Skeletal muscle satellite cell (primary cell): ENCODE results near the gene COX19.
"Not testable (repeated sequence)": the region's sequence is repeated elsewhere in the genome, so short reads cannot be mapped to it uniquely, and the experiment has no call there.

Source experiments
- H3K27me3 ChIP-seq: 2 replicates; pipeline ENCODE4 v1.7.0; 2013; ENCODE audit warnings: low read length; ENCODE audit not compliant: control insufficient read depth, insufficient read depth
- H3K36me3 ChIP-seq: 2 replicates; pipeline ENCODE4 v1.7.0; 2013; ENCODE audit warnings: mild to moderate bottlenecking, control low read depth, low read length; ENCODE audit not compliant: insufficient read depth
- H3K4me1 ChIP-seq: 2 replicates; pipeline ENCODE4 v1.7.0; 2013; ENCODE audit warnings: low read length; ENCODE audit not compliant: control insufficient read depth, insufficient read depth
- H3K4me2 ChIP-seq: 2 replicates; pipeline ENCODE4 v1.7.0; 2013; ENCODE audit warnings: mild to moderate bottlenecking, low read length
- H3K4me3 ChIP-seq: 2 replicates; pipeline ENCODE4 v1.7.0; 2013; ENCODE audit warnings: low read length
- H3K9ac ChIP-seq: 2 replicates; pipeline ENCODE4 v1.7.0; 2013; ENCODE audit warnings: mild to moderate bottlenecking, low read depth, low read length, moderate library complexity
- H3K9me3 ChIP-seq: replicated peaks from 2 replicates; pipeline ENCODE4 v1.7.0; 2013; ENCODE audit warnings: mild to moderate bottlenecking, control low read depth, low read length

The COX19 gene

DNA sequence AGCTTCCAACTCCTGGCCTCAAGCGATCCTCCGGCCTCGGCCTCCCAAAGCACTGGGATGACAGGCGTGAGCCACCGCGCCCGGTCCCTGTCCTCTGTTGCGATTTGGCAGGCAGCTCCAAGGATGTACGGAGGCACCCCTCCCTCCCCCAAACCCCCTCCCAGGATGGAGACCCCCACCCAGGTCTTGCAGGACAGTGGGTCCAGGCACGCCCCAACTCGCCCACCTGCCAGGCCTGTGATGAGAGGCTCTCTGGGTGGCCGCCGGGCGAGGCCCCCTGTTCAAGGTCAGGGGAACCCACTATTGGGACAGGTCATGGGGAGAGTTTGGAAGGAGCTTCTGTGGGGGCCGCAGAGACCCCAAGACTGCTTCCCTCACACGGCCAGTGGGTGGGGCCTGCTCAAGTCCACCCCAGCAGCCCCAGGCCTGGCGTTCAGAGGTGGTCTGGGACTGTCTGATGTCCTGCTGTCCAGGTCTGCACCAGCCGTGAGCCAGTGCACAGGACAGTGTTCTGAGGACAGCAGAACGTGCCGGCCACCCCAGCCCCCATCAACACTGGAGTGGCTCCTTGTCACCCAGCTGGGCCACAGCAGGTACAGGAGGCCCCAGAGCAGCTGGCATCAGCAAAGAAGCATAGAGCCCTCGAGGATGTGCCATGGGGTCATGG lies 23.3 kb downstream of the COX19 start:
- no peak overlapping the region for H3K9ac ChIP-seq
- no peaks in the 10 kb centered on the region for H3K9me3 ChIP-seq
- peaks cover 4% of the 10 kb centered on the region for H3K4me1 ChIP-seq
- H3K4me2 ChIP-seq, result no peak overlapping the region
- H3K36me3 ChIP-seq, result no peaks in the 10 kb centered on the region
- H3K27me3 ChIP-seq, result peaks cover 38% of the 10 kb centered on the region
- no peak overlapping the region for H3K4me3 ChIP-seq

DNA sequence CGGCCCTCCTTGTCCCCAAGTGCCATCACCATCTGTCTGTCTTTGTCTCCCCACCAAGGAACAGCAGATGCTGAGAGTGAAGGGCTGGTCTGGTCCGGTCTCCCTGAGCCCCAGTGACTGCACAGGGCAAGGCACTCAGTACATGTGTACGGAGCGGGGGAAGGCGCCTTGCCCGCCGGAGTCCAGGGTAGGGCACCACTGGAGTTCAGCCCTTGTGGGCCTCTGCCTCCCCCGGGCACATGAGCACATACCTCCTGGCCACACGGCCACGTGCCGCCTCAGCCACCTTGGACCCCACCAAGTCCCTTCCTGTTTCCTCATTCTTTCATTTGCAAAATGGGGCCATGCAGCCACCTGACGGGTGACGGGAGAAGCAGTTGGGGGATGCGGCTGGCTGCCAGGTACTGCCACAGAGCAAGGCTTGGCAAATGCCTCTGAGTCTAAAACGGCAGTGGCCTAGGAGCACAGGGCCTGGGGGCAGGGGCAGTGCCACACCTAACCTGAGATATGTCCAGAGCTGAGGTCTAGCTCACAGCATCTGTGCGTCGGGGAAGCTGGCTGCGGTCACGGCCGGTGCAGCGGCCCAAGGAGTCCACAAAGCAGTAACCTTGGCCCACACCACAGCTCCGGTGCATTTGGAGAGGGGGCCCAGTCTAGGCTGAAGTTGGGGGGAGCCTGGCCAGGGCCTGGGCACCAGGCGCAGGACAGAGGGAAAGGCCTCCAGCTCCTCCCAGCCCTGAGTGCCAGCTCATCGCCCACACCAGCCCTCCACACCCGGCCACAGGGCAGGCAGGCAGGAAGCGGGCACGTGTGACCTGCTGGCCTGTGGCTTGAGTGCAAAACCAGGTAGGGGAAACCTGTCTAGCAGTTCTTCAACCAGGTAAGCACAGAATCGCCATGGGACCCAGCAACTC lies 26.1 kb downstream of the COX19 start:
- Histone ChIP-seq H3K36me3 (no peaks in the 10 kb centered on the region), H3K4me1 (peaks cover 4% of the 10 kb centered on the region), H3K4me3 (no peak overlapping the region), H3K9ac (no peak overlapping the region), H3K9me3 (no peaks in the 10 kb centered on the region), H3K4me2 (no peak overlapping the region), H3K27me3 (peaks cover 25% of the 10 kb centered on the region)

DNA sequence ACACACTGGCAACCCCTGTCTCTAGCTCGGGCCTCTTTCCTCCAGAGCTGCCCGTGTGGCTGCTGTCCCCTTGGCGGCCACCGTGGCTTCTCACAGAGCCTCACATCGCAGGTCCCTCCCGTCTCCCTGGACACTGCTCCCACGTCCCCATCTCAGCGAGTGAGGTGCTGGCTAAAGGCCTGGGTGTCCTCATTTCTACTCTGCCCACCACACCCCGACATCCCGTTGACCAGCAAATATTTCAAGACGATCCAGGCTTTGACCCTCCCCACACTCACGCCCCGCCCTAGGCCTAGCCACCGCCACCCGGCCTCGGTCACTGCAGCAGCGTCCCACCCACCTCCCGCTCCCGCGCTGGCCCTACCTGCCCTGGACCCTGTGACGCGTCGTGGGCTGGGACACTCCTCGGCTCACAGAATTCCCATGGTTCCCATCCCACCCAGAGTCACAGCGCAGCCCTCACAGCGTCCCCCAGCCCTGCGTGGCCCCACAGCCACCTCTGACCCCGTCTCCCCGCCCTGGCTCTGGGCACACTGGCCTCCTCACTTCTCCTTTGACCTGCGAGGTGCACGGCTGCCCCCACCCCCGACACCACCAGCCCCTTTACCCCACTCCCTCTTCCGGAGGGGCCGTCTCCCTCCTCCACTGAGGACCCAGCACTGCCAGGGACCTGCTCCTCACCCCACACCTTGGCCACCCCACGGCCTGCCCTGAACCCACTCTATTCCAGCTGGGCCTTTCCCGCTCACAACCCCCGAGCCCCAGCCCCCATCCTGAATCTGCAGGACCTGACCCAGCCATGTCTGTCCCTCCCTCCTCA lies 27.7 kb downstream of the COX19 start:
- H3K27me3 ChIP-seq, result peaks cover 12% of the 10 kb centered on the region
- no peaks in the 10 kb centered on the region for H3K9me3 ChIP-seq
- no peak overlapping the region for H3K4me2 ChIP-seq
- H3K36me3 ChIP-seq, result no peaks in the 10 kb centered on the region
- H3K9ac ChIP-seq, result no peak overlapping the region
- H3K4me1 ChIP-seq, result no peaks in the 10 kb centered on the region
- no peak overlapping the region for H3K4me3 ChIP-seq

DNA sequence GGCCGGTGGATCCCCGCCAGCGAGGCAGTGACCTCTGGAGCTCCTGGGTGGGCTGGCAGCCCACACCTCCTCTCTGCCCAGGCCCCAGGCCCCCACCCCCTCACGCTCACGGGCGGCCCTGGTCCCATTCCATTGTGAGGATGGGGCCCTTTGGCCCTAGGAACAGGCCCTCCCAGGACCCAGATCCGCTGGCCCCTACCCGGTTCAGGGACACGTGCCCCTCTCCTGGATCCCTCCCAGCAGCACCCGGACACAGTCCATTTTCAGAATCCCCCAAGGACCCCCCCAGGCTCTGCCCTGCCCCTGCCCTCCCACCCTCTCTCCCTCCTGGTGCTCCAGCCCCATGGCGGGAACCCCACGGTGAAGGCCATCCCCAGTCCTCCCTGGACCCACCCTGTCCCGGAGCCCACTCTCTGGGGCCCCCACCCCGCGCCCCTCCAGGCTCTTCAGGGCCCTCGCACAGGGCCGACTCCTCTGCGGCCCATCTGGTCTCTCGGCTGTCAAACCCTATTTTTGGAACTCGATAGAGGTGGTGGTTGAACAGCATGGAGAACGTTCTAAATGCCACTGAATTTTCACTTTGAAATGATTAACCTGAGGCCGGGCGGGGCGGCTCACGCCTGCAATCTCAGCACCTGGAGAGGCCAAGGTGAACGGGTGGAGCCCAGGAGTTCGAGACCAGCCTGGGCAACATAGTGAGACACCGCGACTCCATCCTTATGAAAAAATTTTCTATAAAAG lies 28.9 kb downstream of the COX19 start:
- H3K4me2 ChIP-seq, result no peak overlapping the region
- H3K27me3 ChIP-seq, result peaks cover 16% of the 10 kb centered on the region
- H3K4me3 ChIP-seq, result no peak overlapping the region
- no peaks in the 10 kb centered on the region for H3K4me1 ChIP-seq
- no peak overlapping the region for H3K9ac ChIP-seq
- no peaks in the 10 kb centered on the region for H3K36me3 ChIP-seq
- H3K9me3 ChIP-seq, result no peaks in the 10 kb centered on the region

DNA sequence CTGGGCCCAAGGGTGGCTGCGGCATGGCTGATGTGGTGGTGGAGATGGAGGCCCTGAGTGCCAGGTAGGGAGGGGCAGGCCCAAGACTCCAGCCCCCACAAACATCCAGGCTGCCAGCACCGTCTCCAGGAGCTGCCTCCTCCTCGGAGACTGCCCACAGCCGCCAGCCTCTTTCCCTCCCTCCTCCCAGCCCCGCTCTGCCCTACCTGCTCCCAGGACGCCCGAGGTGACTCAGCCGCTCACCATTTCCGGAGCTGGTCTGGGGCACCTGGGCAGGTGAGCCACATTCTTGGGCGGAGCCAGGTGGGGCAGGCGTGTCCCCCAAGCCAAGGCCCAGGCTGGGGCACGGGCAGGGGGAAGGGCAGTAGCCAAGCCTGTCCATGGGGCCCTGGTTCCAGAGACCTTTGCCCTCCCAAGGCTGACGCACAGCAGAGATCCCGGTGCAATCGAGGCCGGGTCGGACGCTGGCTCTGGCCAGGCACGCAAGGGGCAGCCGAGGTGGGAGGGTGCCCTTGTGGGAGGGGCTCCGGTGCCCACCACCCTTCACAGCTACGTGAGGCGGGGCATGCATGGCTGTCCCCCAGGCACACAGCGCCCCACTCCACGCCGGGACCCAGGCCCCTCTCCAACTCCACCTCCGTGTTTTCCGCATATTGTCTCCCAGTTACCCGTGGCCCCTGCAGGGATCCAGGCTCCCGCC lies 29.6 kb downstream of the COX19 start:
- H3K9ac ChIP-seq, result no peak overlapping the region
- H3K4me1 ChIP-seq, result no peaks in the 10 kb centered on the region
- no peak overlapping the region for H3K4me3 ChIP-seq
- H3K9me3 ChIP-seq, result no peaks in the 10 kb centered on the region
- no peaks in the 10 kb centered on the region for H3K36me3 ChIP-seq
- peaks cover 23% of the 10 kb centered on the region for H3K27me3 ChIP-seq
- H3K4me2 ChIP-seq, result no peak overlapping the region

DNA sequence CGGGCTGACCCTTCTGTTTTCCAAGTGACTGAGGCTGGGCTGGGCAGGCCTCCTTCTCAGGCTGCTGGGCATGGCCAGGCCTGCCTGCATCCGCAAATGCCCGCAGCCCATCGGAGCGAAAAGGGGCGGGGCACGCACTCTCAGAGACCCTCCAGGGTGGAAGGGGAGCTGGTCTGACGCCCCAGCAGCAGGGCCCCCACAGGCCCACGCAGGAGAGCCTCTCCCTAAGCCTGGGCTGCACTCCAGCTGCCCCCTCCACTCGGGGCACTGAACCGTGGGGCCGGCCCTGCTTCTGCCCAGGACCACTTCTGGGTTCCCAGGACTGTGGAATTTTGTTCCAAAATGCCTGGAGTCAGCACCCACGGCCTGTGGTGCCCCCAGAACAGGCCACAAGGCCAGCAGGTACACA lies 30.2 kb downstream of the COX19 start:
- no peak overlapping the region for H3K4me2 ChIP-seq
- H3K36me3 ChIP-seq, result no peaks in the 10 kb centered on the region
- peaks cover 29% of the 10 kb centered on the region for H3K27me3 ChIP-seq
- no peaks in the 10 kb centered on the region for H3K4me1 ChIP-seq
- peaks cover 5% of the 10 kb centered on the region for H3K9me3 ChIP-seq
- H3K4me3 ChIP-seq, result no peak overlapping the region
- H3K9ac ChIP-seq, result no peak overlapping the region

DNA sequence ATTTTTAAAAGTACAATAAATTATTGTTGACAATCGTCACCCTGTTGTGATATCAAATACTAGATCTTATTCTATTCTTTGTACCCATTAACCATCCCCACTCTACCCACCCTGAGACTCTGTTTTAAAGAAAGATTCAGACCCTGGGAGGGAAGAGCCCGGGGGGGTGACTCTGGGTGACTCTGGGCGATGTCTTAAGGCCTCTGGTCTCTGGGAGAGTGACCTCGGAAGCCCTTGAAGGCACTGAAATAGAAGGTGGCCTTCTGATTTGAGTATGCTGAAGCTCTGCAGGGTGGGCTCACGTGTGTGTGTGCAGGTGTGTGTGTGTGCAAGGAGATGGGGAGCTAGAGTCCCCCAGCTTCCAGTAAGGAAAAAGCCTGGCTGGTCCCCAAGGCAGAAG lies 30.6 kb downstream of the COX19 start:
- Histone ChIP-seq H3K27me3 (peaks cover 33% of the 10 kb centered on the region), H3K36me3 (no peaks in the 10 kb centered on the region), H3K9ac (no peak overlapping the region), H3K4me3 (no peak overlapping the region), H3K4me2 (no peak overlapping the region), H3K4me1 (no peaks in the 10 kb centered on the region), H3K9me3 (peaks cover 5% of the 10 kb centered on the region)

DNA sequence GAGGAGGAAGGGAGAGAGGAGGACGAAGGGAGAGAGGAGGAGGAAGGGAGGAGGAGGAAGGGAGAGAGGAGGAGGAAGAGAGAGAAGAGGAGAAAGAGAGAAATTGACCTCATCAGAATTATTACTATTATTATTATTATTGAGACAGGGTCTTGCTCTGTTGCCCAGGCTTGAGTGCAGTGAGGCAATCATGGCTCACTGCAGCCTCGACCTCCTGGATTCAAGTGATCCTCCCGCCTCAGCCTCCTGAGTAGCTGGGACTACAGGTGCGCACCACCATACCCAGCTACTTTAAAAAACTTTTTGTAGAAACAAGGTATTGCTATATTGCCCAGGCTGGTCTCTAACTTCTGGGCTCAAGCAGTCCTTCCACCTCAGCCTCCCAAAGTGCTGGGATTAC lies 31.6 kb downstream of the COX19 start:
- H3K27me3 ChIP-seq, result peaks cover 31% of the 10 kb centered on the region
- not testable (repeated sequence) for H3K4me3 ChIP-seq, H3K4me1 ChIP-seq, H3K9ac ChIP-seq, H3K9me3 ChIP-seq, H3K4me2 ChIP-seq, H3K36me3 ChIP-seq

DNA sequence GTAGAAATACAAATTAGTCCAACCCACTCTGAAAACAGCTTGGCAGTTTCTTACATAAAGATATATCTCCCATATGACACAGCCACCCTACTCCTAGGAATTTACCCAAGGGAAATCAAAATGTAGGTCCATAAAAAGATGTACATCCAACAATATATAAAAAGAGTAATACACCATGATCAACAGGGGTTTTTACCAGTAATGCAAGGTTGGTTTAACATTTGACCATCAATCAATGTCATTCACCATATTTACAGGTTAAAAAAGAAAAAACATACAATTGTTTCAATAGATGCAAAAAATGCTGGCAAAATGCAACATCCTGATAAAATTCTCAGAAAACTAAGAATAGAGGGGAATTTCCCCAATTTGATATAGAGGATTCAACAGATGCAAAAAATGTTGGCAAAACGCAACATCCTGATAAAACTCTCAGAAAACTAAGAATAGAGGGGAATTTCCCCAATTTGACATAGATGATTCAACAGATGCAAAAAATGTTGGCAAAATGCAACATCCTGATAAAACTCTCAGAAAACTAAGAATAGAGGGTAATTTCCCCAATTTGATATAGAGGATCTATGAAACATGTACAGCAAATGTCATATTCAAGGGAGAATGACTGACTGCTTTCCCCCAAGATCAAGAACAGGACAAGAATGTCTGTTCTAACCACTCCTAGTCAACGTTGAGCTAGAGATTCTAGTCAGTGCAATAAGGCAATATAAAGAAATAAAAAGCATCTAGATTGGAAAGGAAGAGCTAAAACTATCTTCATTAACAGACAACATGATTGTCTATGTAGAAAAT lies 34.5 kb downstream of the COX19 start:
- H3K4me2 ChIP-seq, result no peak overlapping the region
- H3K9ac ChIP-seq, result no peak overlapping the region
- H3K4me1 ChIP-seq, result peaks cover 7% of the 10 kb centered on the region
- H3K9me3 ChIP-seq, result peaks cover 5% of the 10 kb centered on the region
- H3K27me3 ChIP-seq, result peaks cover 27% of the 10 kb centered on the region
- no peak overlapping the region for H3K4me3 ChIP-seq
- H3K36me3 ChIP-seq, result no peaks in the 10 kb centered on the region

DNA sequence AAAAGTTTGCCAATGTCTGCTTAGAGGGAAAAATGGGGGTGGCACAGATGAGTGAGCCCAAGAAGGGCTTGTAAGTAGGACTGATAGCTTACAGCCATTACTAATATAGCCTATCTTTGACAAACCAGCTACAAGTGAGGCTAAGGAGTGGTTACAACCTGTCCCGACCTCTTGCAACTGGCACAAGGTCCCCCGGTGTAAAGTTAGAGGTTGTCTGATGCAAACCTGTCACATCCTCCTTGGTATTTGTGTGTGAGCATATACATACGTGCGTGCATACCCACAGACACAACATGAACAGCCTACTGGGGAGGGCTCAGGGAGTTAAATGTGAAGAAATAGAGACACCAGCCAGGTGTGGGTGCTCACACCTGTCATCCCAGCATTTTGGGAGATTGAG lies 35.5 kb downstream of the COX19 start:
- peaks cover 5% of the 10 kb centered on the region for H3K9me3 ChIP-seq
- H3K4me2 ChIP-seq, result no peak overlapping the region
- H3K4me1 ChIP-seq, result peaks cover 7% of the 10 kb centered on the region
- H3K36me3 ChIP-seq, result no peaks in the 10 kb centered on the region
- no peak overlapping the region for H3K4me3 ChIP-seq
- peaks cover 27% of the 10 kb centered on the region for H3K27me3 ChIP-seq
- no peak overlapping the region for H3K9ac ChIP-seq
